GM06990 (cell line): ENCODE measurements around the gene SORCS1.

Experiments used
- DNase-seq: peaks from one replicate; pipeline ENCODE4 v3.0.0-alpha.2; 2011; ENCODE audit not compliant: insufficient read length; ENCODE audit errors: extremely low read depth
- H3K27me3 ChIP-seq: replicated peaks from 2 replicates; pipeline ENCODE4 v1.6.0; 2011; ENCODE audit warnings: low read length; ENCODE audit not compliant: control insufficient read depth, insufficient read depth
- H3K36me3 ChIP-seq: 2 replicates; pipeline ENCODE4 v1.5.1; 2011; ENCODE audit warnings: low read length; ENCODE audit not compliant: control insufficient read depth, insufficient read depth
- H3K4me3 ChIP-seq: replicated peaks from 2 replicates; pipeline ENCODE4 v1.5.1; 2011; ENCODE audit warnings: low read depth, mild to moderate bottlenecking, control low read depth, low read length
- TF ChIP-seq, protein P1 (sequence below): IDR thresholded peaks from 2 replicates; pipeline ENCODE4 v1.5.1; 2011; ENCODE audit warnings: low read length, control low read depth, mild to moderate bottlenecking, inconsistent platforms; ENCODE audit not compliant: insufficient read depth, poor library complexity, severe bottlenecking

The SORCS1 gene

DNA sequence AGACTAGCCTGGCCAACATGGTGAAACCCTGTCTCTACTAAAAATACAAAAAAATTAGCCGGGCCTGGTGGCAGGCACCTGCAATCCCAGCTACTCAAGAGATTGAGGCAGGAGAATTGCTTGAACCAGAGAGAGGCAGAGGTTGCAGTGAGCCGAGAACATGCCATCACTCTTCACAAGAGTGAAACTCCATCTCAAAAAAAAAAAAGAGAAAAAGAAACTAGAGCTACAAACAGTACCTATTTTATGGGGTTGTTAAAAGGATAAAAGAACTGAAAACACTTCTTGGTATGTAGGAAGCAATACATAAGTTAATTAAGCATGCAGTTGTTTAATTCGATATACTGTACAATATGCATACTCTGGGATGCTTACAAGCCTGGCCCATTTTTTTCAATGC lies 216.9 kb downstream of the SORCS1 start:
- Histone ChIP-seq H3K4me3 (no peak overlapping the region), H3K27me3 (no peaks in the 10 kb centered on the region), H3K36me3 (no peaks in the 10 kb centered on the region)
- DNase-seq, result no peak
- TF ChIP-seq, protein P1, sequence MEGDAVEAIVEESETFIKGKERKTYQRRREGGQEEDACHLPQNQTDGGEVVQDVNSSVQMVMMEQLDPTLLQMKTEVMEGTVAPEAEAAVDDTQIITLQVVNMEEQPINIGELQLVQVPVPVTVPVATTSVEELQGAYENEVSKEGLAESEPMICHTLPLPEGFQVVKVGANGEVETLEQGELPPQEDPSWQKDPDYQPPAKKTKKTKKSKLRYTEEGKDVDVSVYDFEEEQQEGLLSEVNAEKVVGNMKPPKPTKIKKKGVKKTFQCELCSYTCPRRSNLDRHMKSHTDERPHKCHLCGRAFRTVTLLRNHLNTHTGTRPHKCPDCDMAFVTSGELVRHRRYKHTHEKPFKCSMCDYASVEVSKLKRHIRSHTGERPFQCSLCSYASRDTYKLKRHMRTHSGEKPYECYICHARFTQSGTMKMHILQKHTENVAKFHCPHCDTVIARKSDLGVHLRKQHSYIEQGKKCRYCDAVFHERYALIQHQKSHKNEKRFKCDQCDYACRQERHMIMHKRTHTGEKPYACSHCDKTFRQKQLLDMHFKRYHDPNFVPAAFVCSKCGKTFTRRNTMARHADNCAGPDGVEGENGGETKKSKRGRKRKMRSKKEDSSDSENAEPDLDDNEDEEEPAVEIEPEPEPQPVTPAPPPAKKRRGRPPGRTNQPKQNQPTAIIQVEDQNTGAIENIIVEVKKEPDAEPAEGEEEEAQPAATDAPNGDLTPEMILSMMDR, result no peak

DNA sequence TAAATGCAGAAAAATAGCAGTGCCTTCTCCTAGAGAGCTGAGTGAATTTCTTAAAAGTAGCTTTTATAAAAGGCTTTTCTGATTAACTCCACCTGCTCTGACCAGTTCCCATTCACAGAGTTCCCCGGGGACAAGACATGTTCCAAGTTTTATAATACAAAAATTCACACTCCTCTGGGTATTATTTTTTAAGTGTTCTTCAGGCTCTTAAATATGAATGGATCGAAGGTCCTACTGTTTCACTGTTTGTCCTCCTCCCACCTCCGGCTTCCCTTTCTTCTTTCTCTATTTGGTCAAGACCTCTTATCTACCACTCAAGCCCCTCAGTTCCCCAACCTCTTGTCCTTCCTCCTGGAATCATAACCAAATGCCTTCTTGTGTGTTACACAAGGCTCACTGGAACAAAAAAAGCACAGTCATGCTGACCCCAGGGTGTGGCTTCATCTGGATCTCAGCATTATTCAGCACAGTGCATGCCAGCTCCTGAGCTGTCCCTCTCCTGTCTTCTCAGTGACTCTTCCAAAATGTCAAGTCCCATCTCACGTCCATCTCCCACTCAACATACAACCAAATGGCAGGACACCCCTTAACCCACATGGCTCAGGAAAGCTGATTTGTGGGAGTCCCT lies 222.4 kb downstream of the SORCS1 start:
- Histone ChIP-seq H3K36me3 (no peaks in the 10 kb centered on the region), H3K4me3 (no peak overlapping the region), H3K27me3 (no peaks in the 10 kb centered on the region)
- no peak for DNase-seq
- TF ChIP-seq, protein P1, result no peak

DNA sequence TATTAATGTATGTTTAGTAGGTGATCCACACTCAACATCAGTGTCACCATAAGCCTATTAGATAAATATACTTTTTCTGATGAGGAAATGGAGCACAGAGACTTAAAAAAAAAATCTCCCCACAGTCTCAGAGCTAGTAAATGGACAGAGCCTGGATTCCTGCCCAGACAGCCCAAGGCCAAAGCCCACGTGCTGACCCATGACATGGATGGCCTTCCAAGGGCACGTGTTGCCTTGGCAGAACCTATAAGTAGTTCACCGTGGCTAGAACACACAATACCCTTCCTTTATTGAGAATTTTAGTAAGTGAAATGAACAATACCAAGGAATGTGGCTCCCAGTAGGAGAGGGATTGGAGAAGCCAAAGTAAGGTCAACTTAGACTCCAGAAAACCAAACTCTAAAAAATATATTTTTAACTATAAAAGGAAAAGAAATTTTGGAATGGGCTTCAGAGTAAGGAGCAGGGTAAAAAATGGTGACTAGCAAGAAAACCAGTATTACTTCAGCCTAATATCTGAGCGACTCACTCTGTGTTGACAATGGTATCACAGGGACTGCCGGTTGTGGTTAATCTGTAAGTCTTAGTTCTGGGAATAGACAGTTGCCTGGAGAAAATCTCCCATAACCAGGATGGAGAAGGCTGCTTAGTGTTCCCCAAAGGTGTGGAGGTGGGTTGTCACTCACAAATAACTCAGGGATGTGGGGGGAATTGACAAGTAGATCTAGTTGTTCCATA lies 223.0 kb downstream of the SORCS1 start:
- H3K4me3 ChIP-seq, result no peak overlapping the region
- no peaks in the 10 kb centered on the region for H3K36me3 ChIP-seq
- no peaks in the 10 kb centered on the region for H3K27me3 ChIP-seq
- TF ChIP-seq, protein P1, result no peak
- no peak for DNase-seq

DNA sequence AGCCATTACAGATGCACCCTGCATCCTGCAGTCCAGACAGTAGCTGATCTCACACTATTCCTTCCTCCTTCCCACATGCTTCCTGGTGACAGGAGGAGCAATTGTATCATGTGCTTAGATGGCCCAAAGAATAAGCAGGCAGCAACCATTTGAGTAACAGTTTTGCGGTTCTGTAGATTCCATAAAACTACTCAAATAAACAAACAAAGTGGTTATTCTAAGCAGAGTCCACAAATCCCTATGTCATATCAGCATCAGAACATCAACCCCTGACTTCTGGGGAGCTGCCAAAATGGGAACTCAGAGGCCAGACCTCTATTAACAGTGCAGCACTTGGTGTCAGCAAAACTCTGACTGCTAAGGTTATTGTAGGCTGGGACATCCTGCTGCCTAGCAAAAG lies 226.0 kb downstream of the SORCS1 start:
- no peak overlapping the region for H3K4me3 ChIP-seq
- no peaks in the 10 kb centered on the region for H3K36me3 ChIP-seq
- H3K27me3 ChIP-seq, result no peaks in the 10 kb centered on the region
- no peak for DNase-seq
- TF ChIP-seq, protein P1, result no peak

DNA sequence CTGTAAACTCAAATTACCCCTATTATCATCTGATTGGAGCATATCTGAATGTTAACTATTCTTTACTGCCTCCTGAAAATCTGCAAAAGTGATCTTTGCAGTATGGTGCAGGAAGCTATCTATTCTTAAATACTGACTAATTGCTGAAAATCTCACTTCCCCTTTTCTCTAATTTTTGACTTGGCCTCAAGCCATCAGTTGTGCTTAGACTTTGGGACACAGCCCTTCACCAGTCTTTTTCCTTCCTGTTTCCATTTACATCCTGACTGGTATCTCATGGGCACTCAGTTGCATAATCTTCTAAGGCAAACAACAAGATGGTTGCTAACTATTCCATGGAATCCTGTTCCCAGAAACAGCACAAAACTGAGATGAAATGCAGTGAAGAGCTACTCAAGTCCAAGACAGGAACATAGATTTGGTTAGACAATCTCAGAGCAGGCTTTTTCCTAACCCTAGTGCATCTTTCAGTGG lies 228.5 kb downstream of the SORCS1 start:
- Histone ChIP-seq H3K4me3 (no peak overlapping the region), H3K36me3 (no peaks in the 10 kb centered on the region), H3K27me3 (no peaks in the 10 kb centered on the region)
- peak; percentile 65 for DNase-seq
- TF ChIP-seq, protein P1, result no peak
